Upper lobe of left lung (tissue), 4 donors: ENCODE results near the gene CD302.

Experiments
- EP300 ChIP-seq, 4 donors: sonication (generic); formaldehyde crosslinking; IDR thresholded peaks; one replicate each; pipeline ENCODE4 v1.5.1; 2017; ENCODE audit warnings: antibody characterized with exemption in 4 of 4, control low read depth in 2 of 4
- POLR2A ChIP-seq, 4 donors: fragments of 450-650 bp; IDR thresholded peaks; one replicate each; pipeline ENCODE4 v1.5.1; 2016 to 2017; ENCODE audit warnings: antibody characterized with exemption in 4 of 4, mild to moderate bottlenecking in 2 of 4
- POLR2AphosphoS5 ChIP-seq, 2 donors: sonication (generic); formaldehyde crosslinking; IDR thresholded peaks; one replicate each; pipeline ENCODE4 v1.5.1; 2017; ENCODE audit warnings: antibody characterized with exemption in 2 of 2
- TF ChIP-seq, protein P1 (sequence below), 6 experiments: fragments of 450-650 bp in 4 of 6; fragments of 200-600 bp in 2 of 6; sonication (generic) in 2 of 6; IDR thresholded peaks; one replicate each; pipeline ENCODE4 v1.5.1; 2016 to 2019; ENCODE audit warnings: antibody characterized with exemption in 6 of 6

DNA sequence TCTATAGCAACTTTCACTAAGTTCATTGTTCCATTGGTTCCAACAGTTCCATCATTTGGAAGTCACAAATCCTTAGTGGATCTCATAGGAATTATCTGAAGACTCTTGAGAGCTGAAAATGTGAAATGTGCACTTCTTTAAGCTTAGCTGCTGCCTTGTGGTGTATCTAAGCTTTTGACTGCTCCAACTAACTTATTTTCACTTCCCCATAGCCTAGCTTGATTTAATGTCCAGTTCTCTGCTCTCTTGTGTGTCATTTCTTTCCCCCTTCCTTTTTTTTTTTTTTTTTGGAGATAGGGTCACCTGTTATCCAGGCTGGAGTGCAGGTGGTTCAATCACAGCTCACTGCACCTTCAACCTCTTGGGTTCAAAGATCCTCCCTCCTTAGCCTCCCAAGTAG is 34.9 kb upstream of the CD302 start:
- TF ChIP-seq POLR2A (IDR thresholded peaks at IDR 0.05): no peak
- TF ChIP-seq, protein P1, sequence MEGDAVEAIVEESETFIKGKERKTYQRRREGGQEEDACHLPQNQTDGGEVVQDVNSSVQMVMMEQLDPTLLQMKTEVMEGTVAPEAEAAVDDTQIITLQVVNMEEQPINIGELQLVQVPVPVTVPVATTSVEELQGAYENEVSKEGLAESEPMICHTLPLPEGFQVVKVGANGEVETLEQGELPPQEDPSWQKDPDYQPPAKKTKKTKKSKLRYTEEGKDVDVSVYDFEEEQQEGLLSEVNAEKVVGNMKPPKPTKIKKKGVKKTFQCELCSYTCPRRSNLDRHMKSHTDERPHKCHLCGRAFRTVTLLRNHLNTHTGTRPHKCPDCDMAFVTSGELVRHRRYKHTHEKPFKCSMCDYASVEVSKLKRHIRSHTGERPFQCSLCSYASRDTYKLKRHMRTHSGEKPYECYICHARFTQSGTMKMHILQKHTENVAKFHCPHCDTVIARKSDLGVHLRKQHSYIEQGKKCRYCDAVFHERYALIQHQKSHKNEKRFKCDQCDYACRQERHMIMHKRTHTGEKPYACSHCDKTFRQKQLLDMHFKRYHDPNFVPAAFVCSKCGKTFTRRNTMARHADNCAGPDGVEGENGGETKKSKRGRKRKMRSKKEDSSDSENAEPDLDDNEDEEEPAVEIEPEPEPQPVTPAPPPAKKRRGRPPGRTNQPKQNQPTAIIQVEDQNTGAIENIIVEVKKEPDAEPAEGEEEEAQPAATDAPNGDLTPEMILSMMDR (IDR thresholded peaks at IDR 0.05): no peak
- TF ChIP-seq POLR2AphosphoS5 (IDR thresholded peaks at IDR 0.05): no peak
- TF ChIP-seq EP300 (IDR thresholded peaks at IDR 0.05): no peak
